Liver (tissue), 9 donors: ENCODE measurements around the gene CTXN2. TPM values are rescaled to one million over a fixed set of nuclear protein-coding genes. Genes with fewer than 3 reads are reported as not detected.

Experiments
- DNase-seq: peaks from one replicate; pipeline ENCODE4 v3.0.0-alpha.2; 2017; ENCODE audit warnings: low spot score
- H3K27ac ChIP-seq, 2 donors: one replicate each; pipeline ENCODE4 v1.7.0; 2013; ENCODE audit warnings: inconsistent platforms in 2 of 2, low read length in 2 of 2, control low read depth in 1 of 2, low read depth in 1 of 2, mild to moderate bottlenecking in 1 of 2
- H3K27me3 ChIP-seq, 4 donors: one replicate each; pipeline versions ENCODE4 v1.6.1 to v1.7.0; 2013; ENCODE audit warnings: low read length in 3 of 4, inconsistent platforms in 1 of 4, mild to moderate bottlenecking in 1 of 4, moderate library complexity in 1 of 4; ENCODE audit not compliant: control insufficient read depth in 4 of 4, insufficient read depth in 4 of 4
- H3K36me3 ChIP-seq, 4 donors: one replicate each; pipeline versions ENCODE4 v1.6.1 to v1.7.0; 2013; ENCODE audit warnings: low read length in 3 of 4, mild to moderate bottlenecking in 3 of 4, low read depth in 1 of 4, moderate library complexity in 1 of 4; ENCODE audit not compliant: control insufficient read depth in 4 of 4, insufficient read depth in 3 of 4
- H3K4me1 ChIP-seq, 4 donors: one replicate each; pipeline versions ENCODE4 v1.6.1 to v1.7.0; 2013; ENCODE audit warnings: low read length in 3 of 4, mild to moderate bottlenecking in 3 of 4, moderate library complexity in 1 of 4; ENCODE audit not compliant: control insufficient read depth in 4 of 4, insufficient read depth in 4 of 4
- H3K4me3 ChIP-seq, 3 donors: one replicate each; pipeline versions ENCODE4 v1.6.1 to v1.7.0; 2013; ENCODE audit warnings: low read length in 3 of 3, control low read depth in 1 of 3, low read depth in 1 of 3, mild to moderate bottlenecking in 1 of 3
- H3K9ac ChIP-seq, 2 donors: one replicate each; pipeline ENCODE4 v1.7.0; 2013; ENCODE audit warnings: low read length in 2 of 2, mild to moderate bottlenecking in 2 of 2, moderate library complexity in 2 of 2, control low read depth in 1 of 2, low read depth in 1 of 2
- H3K9me3 ChIP-seq, 4 donors: one replicate each; pipeline versions ENCODE4 v1.6.1 to v1.7.0; 2013; ENCODE audit warnings: low read length in 3 of 4; ENCODE audit not compliant: control insufficient read depth in 4 of 4
- EGR1 ChIP-seq, 2 donors: IDR thresholded peaks; 2 replicates each; pipeline ENCODE4 v1.6.1; 2016 to 2018; ENCODE audit warnings: antibody characterized with exemption in 2 of 2, low read depth in 2 of 2
- FOXA1 ChIP-seq: IDR thresholded peaks from 2 replicates; pipeline ENCODE4 v1.6.1; 2016; ENCODE audit warnings: antibody characterized with exemption
- FOXA2 ChIP-seq: IDR thresholded peaks from 2 replicates; pipeline ENCODE4 v1.6.1; 2016; ENCODE audit warnings: antibody characterized with exemption
- GABPA ChIP-seq, 2 donors: IDR thresholded peaks in 1 of 2; conservative IDR thresholded peaks in 1 of 2; 2 replicates each; pipeline ENCODE4 v1.6.1; 2016; ENCODE audit warnings: antibody characterized with exemption in 2 of 2, mild to moderate bottlenecking in 1 of 2, moderate library complexity in 1 of 2
- HNF4A ChIP-seq, 2 donors: conservative IDR thresholded peaks; 2 replicates each; pipeline ENCODE4 v1.6.1; 2016; ENCODE audit warnings: antibody characterized with exemption in 2 of 2, mild to moderate bottlenecking in 2 of 2
- HNF4G ChIP-seq: IDR thresholded peaks from 2 replicates; pipeline ENCODE4 v1.6.1; 2016; ENCODE audit warnings: antibody characterized with exemption
- JUND ChIP-seq, 2 donors: IDR thresholded peaks; 2 replicates each; pipeline ENCODE4 v1.6.1; 2016; ENCODE audit warnings: antibody characterized with exemption in 2 of 2
- MAX ChIP-seq: IDR thresholded peaks from 2 replicates; pipeline ENCODE4 v1.6.1; 2016; ENCODE audit warnings: antibody characterized with exemption
- NR2F2 ChIP-seq: IDR thresholded peaks from 2 replicates; pipeline ENCODE4 v1.6.1; 2016; ENCODE audit warnings: antibody characterized with exemption
- RAD21 ChIP-seq, 2 donors: IDR thresholded peaks; 2 replicates each; pipeline ENCODE4 v1.6.1; 2016; ENCODE audit warnings: antibody characterized with exemption in 2 of 2, mild to moderate bottlenecking in 2 of 2
- RXRA ChIP-seq, 2 donors: IDR thresholded peaks; 2 replicates each; pipeline ENCODE4 v1.6.1; 2017 to 2018; ENCODE audit warnings: antibody characterized with exemption in 2 of 2, mild to moderate bottlenecking in 1 of 2
- SP1 ChIP-seq: IDR thresholded peaks from 2 replicates; pipeline ENCODE4 v1.6.1; 2018; ENCODE audit warnings: antibody characterized with exemption, mild to moderate bottlenecking
- TAF1 ChIP-seq: conservative IDR thresholded peaks from 2 replicates; pipeline ENCODE4 v1.6.1; 2016; ENCODE audit warnings: antibody characterized with exemption, mild to moderate bottlenecking
- YY1 ChIP-seq: IDR thresholded peaks from 2 replicates; pipeline ENCODE4 v1.6.1; 2016; ENCODE audit warnings: antibody characterized with exemption, mild to moderate bottlenecking
- WGBS: extraction: QIAGEN DNeasy Blood & Tissue Kit; methylation state at CpG from one replicate; pipeline ENCODE4 v1.1.7; 2013; 5-methylcytosine and 5-hydroxymethylcytosine counted together
- polyA plus RNA-seq, 2 donors: library from polyadenylated mRNA; stranded (reverse) in 1 of 2; unstranded in 1 of 2; fragments of 200-250 nt in 1 of 2; fragments of >200 nt in 1 of 2; fragmentation: Nextera tagmentation in 1 of 2; extraction: Ambion mirVana in 1 of 2; gene quantifications; one replicate each; pipeline versions ENCODE4 v1.2.1 to v1.2.3, GENCODE V29; 2013 to 2015
- total RNA-seq, 2 donors: library from RNA; depleted of rRNA; stranded (reverse); fragments of >200 nt; gene quantifications; one replicate each; pipeline ENCODE4 v1.2.3, GENCODE V29; 2014
- TF ChIP-seq, protein P1 (sequence below): IDR thresholded peaks from 2 replicates; pipeline ENCODE4 v1.6.1; 2016; ENCODE audit warnings: antibody characterized with exemption
- TF ChIP-seq, protein P2 (sequence below): IDR thresholded peaks from 2 replicates; pipeline ENCODE4 v1.6.1; 2016; ENCODE audit warnings: antibody characterized with exemption, mild to moderate bottlenecking
- TF ChIP-seq, protein P3 (sequence below): fragments of 150-350 bp; IDR thresholded peaks from 2 replicates; pipeline ENCODE4 v1.5.1; 2017; ENCODE audit warnings: improper control_type of control experiment, low read depth, low read length; ENCODE audit not compliant: missing input control
- TF ChIP-seq, protein P4 (sequence below): IDR thresholded peaks from 2 replicates; pipeline ENCODE4 v1.6.1; 2016; ENCODE audit warnings: antibody characterized with exemption
- donor health status: healthy.
- donor health status: healthy.
- donor health status: healthy.
- donor health status: healthy.
- donor health status: healthy.

CTXN2 gene
- total and polyA plus RNA-seq, 4 donors: not detected

GRCh38 chr15:48143856-48144255 lies 47.6 kb upstream of the CTXN2 start:
- TF ChIP-seq FOXA2 (no peak), HNF4A (conservative IDR thresholded peaks at IDR 0.05) (no peak), YY1 (no peak), RXRA (IDR thresholded peaks at IDR 0.05) (no peak), HNF4G (no peak), RAD21 (IDR thresholded peaks at IDR 0.05) (no peak), NR2F2 (no peak), GABPA (IDR thresholded peaks at IDR 0.05 in 1 of 2, conservative IDR thresholded peaks at IDR 0.05 in 1 of 2) (no peak), EGR1 (IDR thresholded peaks at IDR 0.05; ENCODE audit: low read depth in 2 of 2) (no peak), FOXA1 (no peak), SP1 (no peak)
- TF ChIP-seq, protein P1, sequence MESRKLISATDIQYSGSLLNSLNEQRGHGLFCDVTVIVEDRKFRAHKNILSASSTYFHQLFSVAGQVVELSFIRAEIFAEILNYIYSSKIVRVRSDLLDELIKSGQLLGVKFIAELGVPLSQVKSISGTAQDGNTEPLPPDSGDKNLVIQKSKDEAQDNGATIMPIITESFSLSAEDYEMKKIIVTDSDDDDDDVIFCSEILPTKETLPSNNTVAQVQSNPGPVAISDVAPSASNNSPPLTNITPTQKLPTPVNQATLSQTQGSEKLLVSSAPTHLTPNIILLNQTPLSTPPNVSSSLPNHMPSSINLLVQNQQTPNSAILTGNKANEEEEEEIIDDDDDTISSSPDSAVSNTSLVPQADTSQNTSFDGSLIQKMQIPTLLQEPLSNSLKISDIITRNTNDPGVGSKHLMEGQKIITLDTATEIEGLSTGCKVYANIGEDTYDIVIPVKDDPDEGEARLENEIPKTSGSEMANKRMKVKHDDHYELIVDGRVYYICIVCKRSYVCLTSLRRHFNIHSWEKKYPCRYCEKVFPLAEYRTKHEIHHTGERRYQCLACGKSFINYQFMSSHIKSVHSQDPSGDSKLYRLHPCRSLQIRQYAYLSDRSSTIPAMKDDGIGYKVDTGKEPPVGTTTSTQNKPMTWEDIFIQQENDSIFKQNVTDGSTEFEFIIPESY: no peak
- TF ChIP-seq, protein P2, sequence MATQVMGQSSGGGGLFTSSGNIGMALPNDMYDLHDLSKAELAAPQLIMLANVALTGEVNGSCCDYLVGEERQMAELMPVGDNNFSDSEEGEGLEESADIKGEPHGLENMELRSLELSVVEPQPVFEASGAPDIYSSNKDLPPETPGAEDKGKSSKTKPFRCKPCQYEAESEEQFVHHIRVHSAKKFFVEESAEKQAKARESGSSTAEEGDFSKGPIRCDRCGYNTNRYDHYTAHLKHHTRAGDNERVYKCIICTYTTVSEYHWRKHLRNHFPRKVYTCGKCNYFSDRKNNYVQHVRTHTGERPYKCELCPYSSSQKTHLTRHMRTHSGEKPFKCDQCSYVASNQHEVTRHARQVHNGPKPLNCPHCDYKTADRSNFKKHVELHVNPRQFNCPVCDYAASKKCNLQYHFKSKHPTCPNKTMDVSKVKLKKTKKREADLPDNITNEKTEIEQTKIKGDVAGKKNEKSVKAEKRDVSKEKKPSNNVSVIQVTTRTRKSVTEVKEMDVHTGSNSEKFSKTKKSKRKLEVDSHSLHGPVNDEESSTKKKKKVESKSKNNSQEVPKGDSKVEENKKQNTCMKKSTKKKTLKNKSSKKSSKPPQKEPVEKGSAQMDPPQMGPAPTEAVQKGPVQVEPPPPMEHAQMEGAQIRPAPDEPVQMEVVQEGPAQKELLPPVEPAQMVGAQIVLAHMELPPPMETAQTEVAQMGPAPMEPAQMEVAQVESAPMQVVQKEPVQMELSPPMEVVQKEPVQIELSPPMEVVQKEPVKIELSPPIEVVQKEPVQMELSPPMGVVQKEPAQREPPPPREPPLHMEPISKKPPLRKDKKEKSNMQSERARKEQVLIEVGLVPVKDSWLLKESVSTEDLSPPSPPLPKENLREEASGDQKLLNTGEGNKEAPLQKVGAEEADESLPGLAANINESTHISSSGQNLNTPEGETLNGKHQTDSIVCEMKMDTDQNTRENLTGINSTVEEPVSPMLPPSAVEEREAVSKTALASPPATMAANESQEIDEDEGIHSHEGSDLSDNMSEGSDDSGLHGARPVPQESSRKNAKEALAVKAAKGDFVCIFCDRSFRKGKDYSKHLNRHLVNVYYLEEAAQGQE: no peak
- TF ChIP-seq, protein P3, sequence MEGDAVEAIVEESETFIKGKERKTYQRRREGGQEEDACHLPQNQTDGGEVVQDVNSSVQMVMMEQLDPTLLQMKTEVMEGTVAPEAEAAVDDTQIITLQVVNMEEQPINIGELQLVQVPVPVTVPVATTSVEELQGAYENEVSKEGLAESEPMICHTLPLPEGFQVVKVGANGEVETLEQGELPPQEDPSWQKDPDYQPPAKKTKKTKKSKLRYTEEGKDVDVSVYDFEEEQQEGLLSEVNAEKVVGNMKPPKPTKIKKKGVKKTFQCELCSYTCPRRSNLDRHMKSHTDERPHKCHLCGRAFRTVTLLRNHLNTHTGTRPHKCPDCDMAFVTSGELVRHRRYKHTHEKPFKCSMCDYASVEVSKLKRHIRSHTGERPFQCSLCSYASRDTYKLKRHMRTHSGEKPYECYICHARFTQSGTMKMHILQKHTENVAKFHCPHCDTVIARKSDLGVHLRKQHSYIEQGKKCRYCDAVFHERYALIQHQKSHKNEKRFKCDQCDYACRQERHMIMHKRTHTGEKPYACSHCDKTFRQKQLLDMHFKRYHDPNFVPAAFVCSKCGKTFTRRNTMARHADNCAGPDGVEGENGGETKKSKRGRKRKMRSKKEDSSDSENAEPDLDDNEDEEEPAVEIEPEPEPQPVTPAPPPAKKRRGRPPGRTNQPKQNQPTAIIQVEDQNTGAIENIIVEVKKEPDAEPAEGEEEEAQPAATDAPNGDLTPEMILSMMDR: no peak
- TF ChIP-seq, protein P4, sequence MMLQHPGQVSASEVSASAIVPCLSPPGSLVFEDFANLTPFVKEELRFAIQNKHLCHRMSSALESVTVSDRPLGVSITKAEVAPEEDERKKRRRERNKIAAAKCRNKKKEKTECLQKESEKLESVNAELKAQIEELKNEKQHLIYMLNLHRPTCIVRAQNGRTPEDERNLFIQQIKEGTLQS: no peak
- Histone ChIP-seq H3K9me3 (no peaks in the 10 kb centered on the region), H3K4me3 (no peak overlapping the region), H3K36me3 (no peaks in the 10 kb centered on the region), H3K27ac (no peak overlapping the region), H3K9ac (no peak overlapping the region), H3K27me3 (no peaks in the 10 kb centered on the region), H3K4me1 (no peaks in the 10 kb centered on the region)
- DNase-seq: no peak
- WGBS: 93% methylated on average over 1 of the region's 1 CpG

DNA sequence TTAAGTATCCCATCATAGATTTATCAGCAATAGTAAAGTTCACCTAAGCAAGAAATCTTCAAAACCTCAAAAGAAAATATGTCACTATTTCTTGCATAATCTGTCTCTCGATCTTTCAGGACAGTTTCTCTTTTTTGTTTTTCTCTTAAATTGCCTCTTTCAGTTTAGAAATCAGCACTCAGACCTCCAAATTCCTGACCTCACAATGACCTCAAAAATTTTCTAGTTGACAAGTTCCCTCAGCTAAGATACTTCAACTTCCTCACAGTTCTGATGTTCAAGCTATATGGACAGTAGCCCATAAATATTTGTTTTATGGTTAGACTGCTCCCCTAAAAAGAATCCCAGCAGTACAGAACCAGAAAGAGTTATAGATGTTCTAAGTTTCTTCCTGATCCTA lies 46.6 kb upstream of the CTXN2 start:
- WGBS: 62% methylated on average over 1 of the region's 1 CpG
- TF ChIP-seq, protein P1: no peak
- TF ChIP-seq SP1 (no peak), FOXA1 (no peak), HNF4A (conservative IDR thresholded peaks at IDR 0.05) (no peak), GABPA (IDR thresholded peaks at IDR 0.05 in 1 of 2, conservative IDR thresholded peaks at IDR 0.05 in 1 of 2) (no peak), TAF1 (no peak), JUND (IDR thresholded peaks at IDR 0.05) (no peak), HNF4G (no peak), MAX (no peak), RXRA (IDR thresholded peaks at IDR 0.05) (no peak), YY1 (no peak)
- TF ChIP-seq, protein P3: no peak

More for the DNA sequence above, 46.6 kb upstream of the CTXN2 start:
- Histone ChIP-seq H3K9ac (no peak overlapping the region), H3K9me3 (no peaks in the 10 kb centered on the region), H3K4me1 (no peaks in the 10 kb centered on the region), H3K36me3 (no peaks in the 10 kb centered on the region), H3K27me3 (no peaks in the 10 kb centered on the region), H3K4me3 (no peak overlapping the region), H3K27ac (no peak overlapping the region)
- DNase-seq: no peak
